Activated CD4-positive, alpha-beta T cell treated with anti-CD3 and anti-CD28 coated beads, Interleukin-2, amount 10 ng/mL, durations not matched to agents 7 days and 5 days (primary cell): ENCODE data around the gene AFMID. TPM values are rescaled to one million over a fixed set of nuclear protein-coding genes. Genes with fewer than 3 reads are reported as not detected.
A peak's percentile ranks its signal among the peaks of the same experiment; 100 is the strongest.

Source experiments
- CTCF ChIA-PET: fragments of 350-600 bp; sonication (Branson Sonifier 250); formaldehyde crosslinking; loops from one replicate; lab custom pipeline; 2021; ENCODE audit warnings: antibody characterized with exemption; lab: Charles Lee
- POLR2A ChIA-PET: fragments of 350-600 bp; sonication (Branson Sonifier 250); formaldehyde crosslinking; loops from one replicate; lab custom pipeline; 2021; ENCODE audit warnings: antibody characterized with exemption; lab: Charles Lee
- DNase-seq: peaks from one replicate; pipeline ENCODE4 v3.0.0-alpha.2; 2020
- H3K27ac Mint-ChIP-seq: one replicate; pipeline ENCODE4 v1.8.0; 2021; ENCODE audit warnings: mild to moderate bottlenecking, moderate library complexity, mixed read lengths
- H3K27me3 Mint-ChIP-seq: one replicate; pipeline ENCODE4 v1.8.0; 2021; ENCODE audit warnings: mixed read lengths
- H3K36me3 Mint-ChIP-seq: one replicate; pipeline ENCODE4 v1.8.0; 2021; ENCODE audit warnings: low read depth, mixed read lengths
- H3K4me1 Mint-ChIP-seq: one replicate; pipeline ENCODE4 v1.8.0; 2021; ENCODE audit warnings: mixed read lengths
- H3K4me3 Mint-ChIP-seq: one replicate; pipeline ENCODE4 v1.8.0; 2021; ENCODE audit warnings: mild to moderate bottlenecking, moderate library complexity, mixed read lengths
- H3K9me3 Mint-ChIP-seq: one replicate; pipeline ENCODE4 v1.8.0; 2021; ENCODE audit warnings: mixed read lengths
- total RNA-seq, 2 experiments: library from RNA; stranded (reverse); gene quantifications; one replicate each; pipeline ENCODE4 v1.2.3, GENCODE V29; 2021

The AFMID gene
- total RNA-seq, 2 experiments from 2014 or later, result 16.8 to 17.0 TPM

DNA sequence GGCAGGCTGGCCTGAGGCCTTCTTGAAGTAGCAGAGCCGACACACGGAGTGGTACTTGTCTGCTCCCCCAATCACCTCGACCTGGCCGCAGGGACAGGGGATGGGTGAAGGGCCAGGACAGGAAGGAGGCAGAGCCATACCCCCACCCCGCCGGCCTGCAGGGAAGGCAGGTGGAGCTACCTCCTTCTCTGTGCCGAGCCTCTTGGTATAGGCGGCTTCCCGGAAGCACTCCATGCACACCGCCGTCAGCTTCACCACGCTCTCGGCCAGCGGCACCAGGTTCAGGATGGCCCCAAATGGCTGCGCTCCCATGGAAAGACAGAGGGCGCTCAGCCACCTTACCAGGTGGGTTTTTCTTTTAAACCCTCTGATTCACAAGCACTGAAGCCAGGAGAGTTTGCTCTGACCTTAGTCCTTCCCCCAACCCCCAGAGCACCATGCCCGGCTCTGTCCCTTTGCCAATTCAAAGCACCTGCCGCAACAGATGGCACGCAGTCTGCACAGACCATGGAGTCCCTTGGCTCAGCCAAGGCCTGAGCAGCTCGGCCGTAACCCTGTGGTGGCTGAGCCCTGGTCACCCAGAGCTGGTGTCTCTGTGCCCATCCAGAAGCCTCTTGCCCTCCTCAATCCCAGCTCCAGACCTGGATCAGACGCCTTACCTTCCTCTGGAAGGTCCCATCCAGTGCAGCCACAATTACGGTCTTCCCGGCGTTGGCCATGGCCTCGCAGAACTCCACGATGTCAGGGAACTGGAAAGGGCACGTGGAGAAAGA lies 12.1 kb upstream of the AFMID start:
- no peak overlapping the region for H3K27ac Mint-ChIP-seq
- CTCF ChIA-PET, result interaction anchor here (0.6 to 2.8 kb wide), 7 partner anchors 9 to 629 kb away, joined by 3 to 15 read pairs (median 4); no protein-coding TSS in a partner anchor

DNA sequence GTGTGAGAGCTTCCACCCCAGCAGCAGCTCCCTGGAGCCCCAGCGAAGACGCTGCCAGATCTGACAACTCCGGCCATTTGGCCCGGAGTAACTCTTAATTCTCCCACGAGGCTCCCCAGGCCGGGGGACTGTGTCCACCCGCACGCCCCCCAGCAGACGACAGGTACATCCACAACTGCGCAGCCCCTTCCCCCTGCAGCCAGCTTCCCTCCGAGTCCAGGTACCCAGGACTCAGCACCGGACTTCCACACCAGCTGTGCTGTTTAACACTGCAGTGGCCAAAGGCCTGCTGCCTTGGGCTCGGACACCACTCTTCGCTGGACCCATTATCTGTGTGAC lies 11.6 kb upstream of the AFMID start:
- Mint-ChIP-seq H3K9me3 (no peaks in the 10 kb centered on the region), H3K27ac (peak overlapping the region; percentile 50), H3K4me3 (no peak overlapping the region), H3K4me1 (peaks cover 72% of the 10 kb centered on the region), H3K27me3 (no peaks in the 10 kb centered on the region), H3K36me3 (peaks cover 46% of the 10 kb centered on the region)
- POLR2A ChIA-PET, result no interaction called here
- CTCF ChIA-PET, result interaction anchor here (0.8 to 2.8 kb wide), 11 partner anchors 9 to 91 kb away, joined by 3 to 17 read pairs (median 7); partner anchors contain the start of genes AFMID and TK1
- DNase-seq, result no peak

More for the DNA sequence above, 12.1 kb upstream of the AFMID start:
- Mint-ChIP-seq H3K27me3 (no peaks in the 10 kb centered on the region), H3K4me1 (peaks cover 69% of the 10 kb centered on the region), H3K4me3 (no peak overlapping the region), H3K36me3 (peaks cover 41% of the 10 kb centered on the region), H3K9me3 (no peaks in the 10 kb centered on the region)
- no peak for DNase-seq
- POLR2A ChIA-PET, result no interaction called here

DNA sequence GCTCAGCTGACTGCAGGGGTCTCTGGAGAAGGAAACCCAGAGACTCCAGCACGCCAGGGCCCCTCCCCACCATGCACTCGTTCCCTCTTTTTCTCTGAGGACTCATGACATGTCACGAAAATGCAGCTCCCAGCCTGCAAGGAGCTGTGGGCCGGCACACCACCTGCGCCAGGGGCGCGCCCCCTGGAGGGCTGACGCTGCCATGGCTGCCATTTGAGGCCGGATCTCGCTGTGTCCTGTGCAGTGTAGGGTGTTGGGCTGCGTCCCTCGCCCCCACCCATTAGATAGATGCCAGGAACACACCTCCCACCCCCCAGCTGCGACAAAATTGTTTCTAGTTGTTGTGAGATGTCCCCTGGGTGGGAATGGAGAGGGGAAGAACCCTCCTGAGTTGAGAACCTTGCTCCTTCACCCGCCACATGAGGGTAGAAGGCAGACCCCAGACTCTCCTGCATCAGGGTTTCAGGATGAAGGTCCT lies 10.6 kb upstream of the AFMID start:
- Mint-ChIP-seq H3K4me3 (no peak overlapping the region), H3K4me1 (peaks cover 71% of the 10 kb centered on the region), H3K27ac (no peak overlapping the region), H3K36me3 (peaks cover 48% of the 10 kb centered on the region), H3K9me3 (no peaks in the 10 kb centered on the region), H3K27me3 (no peaks in the 10 kb centered on the region)
- ChIA-PET CTCF (interaction anchor here (0.6 to 2.8 kb wide), 24 partner anchors 10 to 590 kb away, joined by 3 to 17 read pairs (median 5); partner anchors contain the start of genes AFMID and TK1), POLR2A (no interaction called here)
- peak; percentile 78 for DNase-seq

DNA sequence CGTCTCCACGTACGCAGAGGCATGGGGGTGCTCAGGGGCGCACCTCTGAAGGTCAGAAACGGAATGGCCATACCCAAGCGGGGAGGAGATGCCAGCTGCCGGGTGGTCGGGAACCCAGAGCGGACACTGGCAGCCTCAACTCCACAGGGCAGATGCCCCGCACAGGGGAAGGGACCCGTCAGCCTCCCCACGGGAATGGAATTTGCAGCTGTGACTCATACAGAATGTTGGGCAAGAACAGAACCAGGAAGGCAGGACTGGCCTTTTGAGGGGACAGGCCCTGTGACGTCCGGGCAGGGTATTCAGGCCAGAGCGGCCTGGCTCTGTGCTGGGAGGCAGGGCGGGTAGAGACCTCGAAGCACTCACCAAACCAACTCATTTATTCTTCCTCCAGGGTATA lies 7.8 kb upstream of the AFMID start:
- Mint-ChIP-seq H3K4me3 (no peak overlapping the region), H3K4me1 (peaks cover 63% of the 10 kb centered on the region), H3K27ac (no peak overlapping the region), H3K36me3 (peaks cover 46% of the 10 kb centered on the region), H3K27me3 (no peaks in the 10 kb centered on the region), H3K9me3 (no peaks in the 10 kb centered on the region)
- DNase-seq, result no peak
- ChIA-PET CTCF (interaction anchor here (1.2 kb wide), 1 partner anchor 123 kb away, joined by 3 read pairs; no protein-coding TSS in a partner anchor), POLR2A (interaction anchor here (0.6 kb wide), 2 partner anchors 10 to 279 kb away, joined by 3 to 10 read pairs; no protein-coding TSS in a partner anchor)

DNA sequence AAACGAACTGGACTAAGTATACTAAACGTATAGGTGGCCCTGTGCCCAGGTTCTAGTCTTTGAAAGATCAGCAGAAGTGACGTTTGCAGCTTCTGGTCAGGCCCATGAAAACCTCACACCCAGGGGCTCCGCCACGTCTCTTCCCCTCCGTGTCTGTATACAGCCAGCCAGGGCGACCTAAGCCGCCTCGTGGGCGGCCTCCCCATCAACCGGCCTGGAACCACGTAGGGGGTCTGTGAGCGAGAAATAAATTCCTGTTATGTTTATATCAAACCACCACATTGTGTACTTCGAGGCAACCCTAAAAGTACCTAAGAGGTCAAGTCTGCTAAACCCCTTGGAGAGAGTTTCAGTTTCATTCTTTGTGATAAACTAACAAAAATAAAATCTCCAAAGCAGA lies 7.1 kb upstream of the AFMID start:
- POLR2A ChIA-PET, result no interaction called here

DNA sequence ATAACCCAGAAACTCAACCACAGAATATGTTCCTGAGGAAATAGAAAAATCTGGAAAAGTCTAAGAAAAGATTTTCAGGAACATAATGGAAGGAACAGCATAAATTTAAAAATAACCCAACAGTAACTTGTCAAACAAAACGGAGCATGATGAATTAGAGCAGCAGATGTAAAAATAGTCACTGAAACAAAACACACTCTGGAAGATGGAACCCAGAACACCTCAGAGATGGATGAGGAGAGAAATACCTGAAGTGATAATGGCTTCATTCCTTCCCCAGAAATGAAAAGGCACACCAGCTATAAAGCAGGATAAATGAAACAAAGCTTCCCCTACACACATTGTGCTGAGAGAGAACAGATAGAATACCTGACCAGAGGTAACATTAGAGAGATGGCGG lies 6.7 kb upstream of the AFMID start:
- peaks cover 67% of the 10 kb centered on the region for H3K4me1 Mint-ChIP-seq
- H3K4me3 Mint-ChIP-seq, result no peak overlapping the region
- no peaks in the 10 kb centered on the region for H3K9me3 Mint-ChIP-seq
- DNase-seq, result no peak
- ChIA-PET CTCF (interaction anchor here (1.0 kb wide), 1 partner anchor 70 kb away, joined by 3 read pairs; no protein-coding TSS in a partner anchor), POLR2A (no interaction called here)
- H3K27ac Mint-ChIP-seq, result peak overlapping the region; percentile 66
- H3K36me3 Mint-ChIP-seq, result peaks cover 50% of the 10 kb centered on the region
- no peaks in the 10 kb centered on the region for H3K27me3 Mint-ChIP-seq

More for the DNA sequence above, 7.1 kb upstream of the AFMID start:
- no peaks in the 10 kb centered on the region for H3K9me3 Mint-ChIP-seq
- H3K36me3 Mint-ChIP-seq, result peaks cover 50% of the 10 kb centered on the region
- DNase-seq, result no peak
- no peaks in the 10 kb centered on the region for H3K27me3 Mint-ChIP-seq
- CTCF ChIA-PET, result interaction anchor here (1.2 kb wide), 1 partner anchor 123 kb away, joined by 3 read pairs; no protein-coding TSS in a partner anchor
- peak overlapping the region; percentile 66 for H3K27ac Mint-ChIP-seq
- H3K4me3 Mint-ChIP-seq, result no peak overlapping the region
- peaks cover 67% of the 10 kb centered on the region for H3K4me1 Mint-ChIP-seq

DNA sequence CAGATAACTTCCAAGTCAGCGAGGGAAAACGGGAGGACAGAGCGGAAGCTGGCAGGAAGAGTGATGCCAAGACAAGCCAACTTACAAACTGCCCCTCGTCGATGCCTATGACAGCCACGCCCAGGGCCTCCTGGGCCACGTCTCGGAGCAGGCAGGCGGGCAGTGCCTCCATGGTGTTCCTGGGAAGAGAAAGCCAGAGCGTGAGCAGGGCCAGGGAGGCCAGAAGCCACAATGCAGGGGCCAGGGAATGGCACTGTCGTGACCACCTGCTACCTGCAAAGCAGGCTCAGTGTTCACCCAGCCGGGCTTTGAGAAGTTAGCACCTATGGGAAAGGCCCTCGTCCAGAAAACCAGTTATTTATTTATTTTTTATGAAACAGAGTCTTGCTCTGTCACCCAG lies 4.7 kb upstream of the AFMID start:
- Mint-ChIP-seq H3K27ac (no peak overlapping the region), H3K9me3 (no peaks in the 10 kb centered on the region), H3K36me3 (peaks cover 46% of the 10 kb centered on the region), H3K4me1 (peaks cover 59% of the 10 kb centered on the region), H3K4me3 (no peak overlapping the region), H3K27me3 (no peaks in the 10 kb centered on the region)
- POLR2A ChIA-PET, result interaction anchor here (0.9 kb wide), 1 partner anchor 150 kb away, joined by 10 read pairs; no protein-coding TSS in a partner anchor
- CTCF ChIA-PET, result interaction anchor here (0.6 to 1.9 kb wide), 6 partner anchors 11 to 622 kb away, joined by 3 to 7 read pairs (median 3); no protein-coding TSS in a partner anchor
- no peak for DNase-seq

DNA sequence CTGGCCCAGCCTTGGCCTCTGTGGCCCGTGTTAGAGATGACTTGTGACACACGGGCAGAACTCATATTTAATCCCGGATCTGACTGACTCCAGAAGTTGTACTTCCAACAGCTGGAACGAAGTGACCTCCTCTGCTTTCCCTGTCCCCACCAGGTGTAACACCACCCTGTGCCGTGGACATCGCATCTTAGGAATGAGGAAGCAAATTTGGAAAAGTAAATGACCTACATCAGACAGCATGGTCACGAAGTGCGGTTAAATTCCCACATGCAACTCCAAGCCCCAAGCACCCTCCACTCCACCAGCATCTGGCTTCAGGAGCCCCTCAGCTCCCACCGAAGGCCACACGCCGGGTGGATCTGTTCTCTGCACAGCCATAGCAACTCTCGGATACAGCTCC lies 3.2 kb upstream of the AFMID start:
- peaks cover 65% of the 10 kb centered on the region for H3K4me1 Mint-ChIP-seq
- H3K9me3 Mint-ChIP-seq, result no peaks in the 10 kb centered on the region
- ChIA-PET CTCF (interaction anchor here (1.2 to 1.9 kb wide), 4 partner anchors 10 to 67 kb away, joined by 3 to 7 read pairs (median 4); no protein-coding TSS in a partner anchor), POLR2A (interaction anchor here (0.8 kb wide), 1 partner anchor 68 kb away, joined by 3 read pairs; no protein-coding TSS in a partner anchor)
- H3K27ac Mint-ChIP-seq, result no peak overlapping the region
- no peak overlapping the region for H3K4me3 Mint-ChIP-seq
- no peaks in the 10 kb centered on the region for H3K27me3 Mint-ChIP-seq
- no peak for DNase-seq
- peaks cover 45% of the 10 kb centered on the region for H3K36me3 Mint-ChIP-seq

DNA sequence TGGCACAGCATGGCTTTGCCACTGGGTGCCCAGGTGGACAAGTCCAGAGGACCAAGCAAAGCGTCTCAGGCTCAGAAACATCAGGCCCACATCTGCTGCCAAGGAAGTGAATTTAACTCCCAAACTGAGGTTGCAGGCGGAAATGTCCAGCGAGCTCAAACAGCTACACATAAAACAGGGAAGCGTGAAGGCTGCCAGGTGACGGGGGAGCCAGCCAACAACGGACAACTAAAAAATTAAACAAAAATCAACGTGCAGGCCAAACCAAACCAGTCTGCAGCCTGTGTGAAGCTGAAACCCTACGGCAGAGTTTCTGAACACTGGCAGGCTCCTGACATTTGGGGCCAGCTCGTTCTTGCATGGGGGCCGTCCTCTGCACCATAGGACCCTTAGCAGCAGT lies 2.8 kb upstream of the AFMID start:
- peaks cover 40% of the 10 kb centered on the region for H3K36me3 Mint-ChIP-seq
- no peak overlapping the region for H3K27ac Mint-ChIP-seq
- CTCF ChIA-PET, result interaction anchor here (1.2 to 1.9 kb wide), 3 partner anchors 10 to 67 kb away, joined by 4 to 7 read pairs (median 4); no protein-coding TSS in a partner anchor
- no peak for DNase-seq
- POLR2A ChIA-PET, result interaction anchor here (0.8 kb wide), 1 partner anchor 68 kb away, joined by 3 read pairs; no protein-coding TSS in a partner anchor
- H3K27me3 Mint-ChIP-seq, result no peaks in the 10 kb centered on the region
- peaks cover 62% of the 10 kb centered on the region for H3K4me1 Mint-ChIP-seq
- no peaks in the 10 kb centered on the region for H3K9me3 Mint-ChIP-seq
- no peak overlapping the region for H3K4me3 Mint-ChIP-seq

DNA sequence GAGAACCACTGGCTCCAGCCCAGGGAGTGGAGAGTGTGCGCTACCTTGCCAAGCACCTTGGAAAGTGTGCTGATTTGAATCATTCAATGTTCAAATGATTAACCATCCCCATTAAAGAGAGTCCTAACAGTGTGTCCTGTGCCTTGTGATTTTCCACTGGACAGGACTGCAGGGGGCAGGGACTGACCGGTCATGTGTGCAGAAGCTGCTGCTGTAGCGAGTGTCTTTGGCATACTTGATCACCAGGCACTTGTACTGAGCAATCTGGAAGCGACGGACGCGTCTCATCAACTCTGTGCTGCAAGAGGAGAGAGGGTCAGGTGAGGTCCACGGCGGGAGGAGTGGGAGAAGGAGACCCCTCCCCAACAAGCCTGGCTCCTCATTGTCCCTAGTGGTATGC lies 2.3 kb upstream of the AFMID start:
- ChIA-PET CTCF (interaction anchor here (0.6 to 1.2 kb wide), 2 partner anchors 57 to 1083 kb away, joined by 4 read pairs; no protein-coding TSS in a partner anchor), POLR2A (interaction anchor here (0.6 kb wide), 1 partner anchor 74 kb away, joined by 3 read pairs; no protein-coding TSS in a partner anchor)
- Mint-ChIP-seq H3K9me3 (no peaks in the 10 kb centered on the region), H3K36me3 (peaks cover 37% of the 10 kb centered on the region), H3K27me3 (no peaks in the 10 kb centered on the region), H3K4me3 (peak overlapping the region; percentile 78), H3K4me1 (peaks cover 57% of the 10 kb centered on the region), H3K27ac (peak overlapping the region; percentile 72)
- DNase-seq, result no peak

DNA sequence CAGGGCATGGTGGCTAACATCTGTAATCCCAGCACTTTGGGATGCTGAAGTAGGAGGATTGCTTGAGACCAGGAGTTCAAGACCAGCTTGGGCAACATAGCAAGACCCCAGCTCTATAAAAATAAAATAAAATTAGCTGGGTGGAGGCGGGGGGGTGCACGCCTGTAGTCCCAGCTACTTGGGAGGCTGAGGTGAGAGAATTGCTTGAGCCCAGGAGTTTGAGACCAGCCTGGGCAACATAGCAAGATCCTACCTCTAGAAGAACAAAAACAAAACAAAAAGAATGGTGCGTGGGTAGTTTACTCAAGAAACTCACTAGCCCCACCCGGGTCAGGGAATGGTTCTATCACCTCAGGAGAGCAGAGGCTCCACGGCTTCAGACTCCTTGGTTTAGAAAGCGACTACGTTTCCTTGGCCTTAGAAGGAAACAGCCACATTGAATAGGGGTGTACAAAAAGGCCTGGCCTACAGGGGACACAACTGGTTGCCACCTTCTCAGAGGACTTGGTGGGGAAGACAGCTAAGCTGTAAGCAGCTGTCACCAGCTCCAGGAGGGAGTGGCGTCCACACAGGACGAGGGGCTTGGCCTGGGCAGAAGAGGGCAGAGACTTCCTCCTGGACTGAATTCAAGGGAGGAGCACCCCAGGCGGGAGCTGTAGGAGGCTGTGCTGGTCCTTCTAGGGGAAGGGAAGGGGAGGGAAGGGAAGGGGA lies 1.0 kb upstream of the AFMID start:
- Mint-ChIP-seq H3K36me3 (peaks cover 33% of the 10 kb centered on the region), H3K4me1 (peaks cover 48% of the 10 kb centered on the region), H3K27me3 (no peaks in the 10 kb centered on the region), H3K4me3 (peak overlapping the region; percentile 78), H3K9me3 (no peaks in the 10 kb centered on the region), H3K27ac (peak overlapping the region; percentile 88)
- POLR2A ChIA-PET, result interaction anchor here (0.5 to 1.8 kb wide), 3 partner anchors 14 to 46 kb away, joined by 3 to 7 read pairs (median 6); no protein-coding TSS in a partner anchor
- peak; percentile 40 for DNase-seq
- CTCF ChIA-PET, result interaction anchor here (0.6 to 1.8 kb wide), 5 partner anchors 10 to 58 kb away, joined by 3 to 17 read pairs (median 3); no protein-coding TSS in a partner anchor

DNA sequence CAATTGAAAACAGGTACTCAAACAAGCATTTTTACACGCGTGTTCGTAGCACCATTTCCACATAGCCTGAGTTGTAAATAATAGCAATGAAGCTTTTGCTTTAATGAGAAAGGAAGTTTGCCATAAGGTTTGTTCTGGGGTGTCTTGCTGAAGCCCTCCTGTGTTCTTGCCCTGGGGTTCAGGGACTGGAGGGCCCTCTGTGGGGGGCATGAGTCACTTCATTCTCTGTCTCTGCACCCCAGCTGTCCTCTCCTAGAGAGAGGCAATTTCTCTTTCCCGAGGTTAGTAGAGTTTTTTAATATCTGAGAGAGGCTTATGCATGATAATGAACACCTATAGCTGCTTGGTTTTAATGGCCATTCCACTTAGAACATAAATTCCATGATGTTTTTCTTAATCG lies 9.6 kb downstream of the AFMID start:
- no peaks in the 10 kb centered on the region for H3K27me3 Mint-ChIP-seq
- POLR2A ChIA-PET, result no interaction called here

More for the DNA sequence above, 9.6 kb downstream of the AFMID start:
- DNase-seq, result no peak
- Mint-ChIP-seq H3K9me3 (no peaks in the 10 kb centered on the region), H3K4me3 (no peak overlapping the region), H3K36me3 (peaks cover 13% of the 10 kb centered on the region), H3K4me1 (peaks cover 11% of the 10 kb centered on the region), H3K27ac (no peak overlapping the region)
- CTCF ChIA-PET, result interaction anchor here (0.6 to 2.1 kb wide), 3 partner anchors 9 to 96 kb away, joined by 3 to 7 read pairs (median 4); no protein-coding TSS in a partner anchor
